ENCODE measurements around the gene ZNF91. TPM values are rescaled to one million over a fixed set of nuclear protein-coding genes. Genes with fewer than 3 reads are reported as not detected.

ZNF91 gene
- total and polyA plus RNA-seq, 9 of the 15 experiments (the other 6 are each of a cell fraction or from before 2014, with no cell fraction given): 1.0 to 6.7 (median 3.2) TPM

DNA sequence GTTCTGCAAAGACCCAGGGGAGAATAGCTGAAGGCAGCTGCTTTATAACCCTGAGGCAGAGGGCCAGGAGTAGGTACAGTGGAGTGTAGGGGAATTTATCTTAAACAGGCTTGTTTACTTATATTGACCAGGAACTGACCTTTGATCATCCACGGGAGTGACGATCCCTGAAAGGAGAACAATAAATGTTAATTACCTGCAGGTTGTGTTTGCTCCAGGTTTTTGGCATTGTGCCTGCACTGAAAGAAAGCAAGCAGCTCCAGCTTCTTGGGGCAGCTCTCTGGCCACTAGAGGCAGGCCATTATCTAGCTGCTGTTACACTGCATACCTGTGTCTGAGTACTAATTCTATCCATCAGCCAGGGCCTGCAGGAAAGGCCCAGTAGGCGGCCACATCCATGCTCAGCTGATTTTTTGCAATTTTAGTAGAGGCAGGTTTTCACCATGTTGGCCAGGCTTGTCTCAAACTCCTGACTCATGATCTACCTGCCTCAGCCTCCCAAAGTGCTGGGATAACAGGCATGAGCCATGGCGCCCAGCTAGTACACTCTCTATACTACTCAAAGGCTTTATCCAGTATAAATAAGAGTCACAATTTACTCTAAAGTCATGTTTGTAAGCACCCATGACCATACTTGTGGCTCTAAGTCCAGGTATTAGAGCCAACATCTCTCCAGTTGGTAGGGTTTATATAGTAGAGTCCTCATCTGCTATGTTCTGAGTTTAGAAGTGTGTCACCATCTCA, 8.5 kb upstream of the ZNF91 start (continued):
- TF ChIP-seq ZBTB8A (IDR thresholded peaks at IDR 0.05; ENCODE audit: partially characterized antibody) (no peak), SP1 (CRISPR knock-in tag; IDR thresholded peaks at IDR 0.05) (no peak), RHOXF2B (CRISPR knock-in tag; conservative IDR thresholded peaks at IDR 0.05) (no peak), SNIP1 (IDR thresholded peaks at IDR 0.05; ENCODE audit: low read depth) (no peak), NCOA2 (IDR thresholded peaks at IDR 0.05; ENCODE audit: partially characterized antibody in 2 of 2) (no peak), RBM15 (IDR thresholded peaks at IDR 0.05; ENCODE audit: insufficient read depth, low read length) (no peak), RUNX1 (IDR thresholded peaks at IDR 0.05; ENCODE audit: low read depth) (no peak)

- CTCF ChIA-PET (ENCODE audit: low intra/inter-chr PET ratio): no interaction called here
Observed at GRCh38 chr19:23403052-23403451, 7.8 kb upstream of the ZNF91 start.

More at GRCh38 chr19:23403052-23403451, 7.8 kb upstream of the ZNF91 start:
- Histone ChIP-seq H3K4me1 (replicated peaks in 1 of 2; ENCODE audit: control insufficient read depth in 2 of 2, insufficient read depth in 2 of 2, low read length in 2 of 2) (no peaks in the 10 kb centered on the region), H4K20me1 (replicated peaks; ENCODE audit: control insufficient read depth, insufficient read depth, low read length) (no peaks in the 10 kb centered on the region), H2AFZ (ENCODE audit: low read depth, low read length) (no peak overlapping the region), H3K9me1 (ENCODE audit: control insufficient read depth, insufficient read depth, low read length) (no peaks in the 10 kb centered on the region), H3K79me2 (ENCODE audit: control insufficient read depth, insufficient read depth, low read length) (no peaks in the 10 kb centered on the region), H3K4me3 (no peak overlapping the region), H3K27ac (ENCODE audit: extremely low read depth, low read depth, low read length) (no peak overlapping the region), H3K9me3 (replicated peaks; ENCODE audit: control insufficient read depth, insufficient read depth, low read depth, low read length) (no peaks in the 10 kb centered on the region; the same call in 1 of the 2 replicates), H3K4me2 (ENCODE audit: insufficient read depth, low read length) (no peak overlapping the region), H3K36me3 (ENCODE audit: control insufficient read depth, insufficient read depth, low read length) (no peaks in the 10 kb centered on the region), H3K9ac (ENCODE audit: insufficient read depth in 1 of 2, low read depth in 2 of 2, low read length in 2 of 2) (no peak overlapping the region), H3K27me3 (ENCODE audit: control insufficient read depth in 2 of 2, insufficient read depth in 2 of 2, low read length in 2 of 2) (no peaks in the 10 kb centered on the region)
- 0% methylated on average over 3 of the region's 3 CpGs for WGBS (ENCODE audit: insufficient coverage, low coverage, missing lambda C conversion rate)
- POLR2A ChIA-PET: no interaction called here
- no peak for FAIRE-seq
- no peak for DNase-seq (ENCODE audit: extremely low read depth in 1 of 4, low spot score in 3 of 4)
- no TSS peak for BruUV-seq (replicated peaks)
- TF ChIP-seq ZNF354B (CRISPR knock-in tag; IDR thresholded peaks at IDR 0.05): no peak
- no peak for TF ChIP-seq BRF2 (IDR thresholded peaks at IDR 0.05; ENCODE audit: borderline replicate concordance, insufficient read depth, insufficient read length)
- TF ChIP-seq PURB (CRISPR knock-in tag; IDR thresholded peaks at IDR 0.05; ENCODE audit: low read depth): no peak
- no peak for TF ChIP-seq PML (IDR thresholded peaks at IDR 0.05; ENCODE audit: low read length)
- TF ChIP-seq SUPT5H (IDR thresholded peaks at IDR 0.05): no peak
- no peak for TF ChIP-seq HNRNPK (IDR thresholded peaks at IDR 0.05; ENCODE audit: low read depth, low read length, poor library complexity, severe bottlenecking)
- TF ChIP-seq, protein P1, sequence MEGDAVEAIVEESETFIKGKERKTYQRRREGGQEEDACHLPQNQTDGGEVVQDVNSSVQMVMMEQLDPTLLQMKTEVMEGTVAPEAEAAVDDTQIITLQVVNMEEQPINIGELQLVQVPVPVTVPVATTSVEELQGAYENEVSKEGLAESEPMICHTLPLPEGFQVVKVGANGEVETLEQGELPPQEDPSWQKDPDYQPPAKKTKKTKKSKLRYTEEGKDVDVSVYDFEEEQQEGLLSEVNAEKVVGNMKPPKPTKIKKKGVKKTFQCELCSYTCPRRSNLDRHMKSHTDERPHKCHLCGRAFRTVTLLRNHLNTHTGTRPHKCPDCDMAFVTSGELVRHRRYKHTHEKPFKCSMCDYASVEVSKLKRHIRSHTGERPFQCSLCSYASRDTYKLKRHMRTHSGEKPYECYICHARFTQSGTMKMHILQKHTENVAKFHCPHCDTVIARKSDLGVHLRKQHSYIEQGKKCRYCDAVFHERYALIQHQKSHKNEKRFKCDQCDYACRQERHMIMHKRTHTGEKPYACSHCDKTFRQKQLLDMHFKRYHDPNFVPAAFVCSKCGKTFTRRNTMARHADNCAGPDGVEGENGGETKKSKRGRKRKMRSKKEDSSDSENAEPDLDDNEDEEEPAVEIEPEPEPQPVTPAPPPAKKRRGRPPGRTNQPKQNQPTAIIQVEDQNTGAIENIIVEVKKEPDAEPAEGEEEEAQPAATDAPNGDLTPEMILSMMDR (IDR thresholded peaks at IDR 0.05 in 2 of 3, conservative IDR thresholded peaks at IDR 0.05 in 1 of 3; ENCODE audit: insufficient read depth in 2 of 3, low read depth in 1 of 3, low read length in 3 of 3): no peak
- intact Hi-C loops (cut with micrococcal nuclease): no loop called here
- in situ Hi-C loops (cut with MboI): no loop called here
- ATAC-seq: no peak

Data from K562 (cell line).